ENCODE measurements around the gene LRRC1.

Gene LRRC1

DNA sequence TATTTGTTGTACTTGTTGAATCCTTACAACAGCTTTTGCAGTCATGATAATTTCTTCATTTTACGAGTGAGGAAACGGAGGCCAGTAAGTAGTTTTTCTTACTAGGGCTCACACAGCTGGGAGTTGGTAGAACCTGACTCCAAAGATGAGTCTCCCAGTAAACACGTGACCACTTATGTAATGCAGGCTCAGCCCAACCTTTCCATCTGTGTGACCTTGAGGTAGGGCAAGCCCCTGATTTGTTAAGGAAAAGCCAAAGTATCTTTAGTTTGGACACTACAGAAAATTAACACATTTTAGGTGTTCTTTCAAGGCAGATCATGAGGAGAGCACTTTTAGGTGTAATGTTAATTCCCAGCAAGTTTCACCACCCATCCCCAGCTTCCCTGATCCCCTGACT lies 111.3 kb downstream of the LRRC1 start:
- no peak for DNase-seq (ENCODE audit: low spot score)
- H4K8ac ChIP-seq (ENCODE audit: low read depth, low read length), result no peak overlapping the region
- H3K4ac ChIP-seq (ENCODE audit: low read length), result no peak overlapping the region
- no peaks in the 10 kb centered on the region for H3K79me1 ChIP-seq (ENCODE audit: low read depth, low read length)
- no peak overlapping the region for H2BK5ac ChIP-seq (ENCODE audit: low read length)
- H2AK5ac ChIP-seq (ENCODE audit: low read depth, low read length), result no peak overlapping the region
- no CpG with 5 or more reads among the region's 3 CpGs for WGBS, 2 donors (ENCODE audit: extremely low coverage in 2 of 2, insufficient read length in 2 of 2, insufficient replicate concordance in 1 of 2)
- H3K23ac ChIP-seq (ENCODE audit: low read depth, low read length, poor library complexity), result no peak overlapping the region
- peaks cover 2 to 5% of the 10 kb centered on the region in 2 donors for H3K36me3 ChIP-seq (replicated peaks in 1 of 2; ENCODE audit: control insufficient read depth in 2 of 2, insufficient read depth in 2 of 2, low read length in 2 of 2)
- H3K14ac ChIP-seq (ENCODE audit: low read length), result no peak overlapping the region
- H2AFZ ChIP-seq (ENCODE audit: low read length), result no peak overlapping the region
- peaks cover 4% of the 10 kb centered on the region in 2 donors for H3K4me1 ChIP-seq (ENCODE audit: control insufficient read depth in 2 of 2, insufficient read depth in 1 of 2, low read depth in 1 of 2, low read length in 2 of 2)
- H3K18ac ChIP-seq (ENCODE audit: low read length), result no peak overlapping the region
- no peak overlapping the region for H3K27ac ChIP-seq (replicated peaks; ENCODE audit: low read length)
- no peak overlapping the region for H2BK120ac ChIP-seq (ENCODE audit: low read depth, low read length)
- H3K27me3 ChIP-seq (ENCODE audit: control insufficient read depth in 3 of 3, insufficient read depth in 3 of 3, low read depth in 1 of 3, low read length in 3 of 3), result no peaks in the 10 kb centered on the region
- no peak overlapping the region for H2BK15ac ChIP-seq (ENCODE audit: low read length)
- H3K9me3 ChIP-seq (replicated peaks in 1 of 2; ENCODE audit: control insufficient read depth in 2 of 2, insufficient read depth in 1 of 2, low read depth in 1 of 2, low read length in 2 of 2), result no peaks in the 10 kb centered on the region
- H3K9ac ChIP-seq (ENCODE audit: low read depth, low read length, poor library complexity), result no peak overlapping the region
- no peak overlapping the region for H3K4me3 ChIP-seq (ENCODE audit: low read length in 2 of 2)
- H2BK12ac ChIP-seq (ENCODE audit: low read length), result no peak overlapping the region
- no peak overlapping the region for H3K4me2 ChIP-seq (ENCODE audit: insufficient read depth, low read length, poor library complexity, severe bottlenecking)
- no peak overlapping the region for H4K91ac ChIP-seq (ENCODE audit: low read depth, low read length, poor library complexity)

DNA sequence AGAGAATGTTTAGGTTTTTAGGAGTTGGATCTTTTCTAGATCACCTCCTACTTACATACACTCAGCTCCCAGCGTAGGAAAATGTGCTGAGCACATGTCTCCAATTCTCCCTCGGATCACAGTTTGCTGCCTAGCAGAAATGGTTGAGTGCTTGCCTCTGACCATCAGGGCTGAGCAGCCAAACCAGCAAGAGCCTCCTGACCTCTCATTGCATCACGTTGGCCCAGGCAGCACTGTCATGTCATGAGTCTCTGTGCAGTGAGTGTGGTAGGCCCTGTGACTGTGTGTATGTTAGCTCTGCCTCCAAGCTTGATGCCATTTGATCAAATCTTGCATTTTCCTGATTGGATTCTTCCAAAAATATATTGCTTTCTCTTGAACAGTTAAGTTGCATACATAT lies 112.0 kb downstream of the LRRC1 start:
- Histone ChIP-seq H4K91ac (ENCODE audit: low read depth, low read length, poor library complexity) (no peak overlapping the region), H2AK5ac (ENCODE audit: low read depth, low read length) (no peak overlapping the region), H3K23ac (ENCODE audit: low read depth, low read length, poor library complexity) (no peak overlapping the region), H3K9me3 (replicated peaks in 1 of 2; ENCODE audit: control insufficient read depth in 2 of 2, insufficient read depth in 1 of 2, low read depth in 1 of 2, low read length in 2 of 2) (no peaks in the 10 kb centered on the region), H3K36me3 (replicated peaks in 1 of 2; ENCODE audit: control insufficient read depth in 2 of 2, insufficient read depth in 2 of 2, low read length in 2 of 2) (peaks cover 2 to 5% of the 10 kb centered on the region in 2 donors), H2BK15ac (ENCODE audit: low read length) (no peak overlapping the region), H3K4me2 (ENCODE audit: insufficient read depth, low read length, poor library complexity, severe bottlenecking) (no peak overlapping the region), H3K4me3 (ENCODE audit: low read length in 2 of 2) (no peak overlapping the region), H3K14ac (ENCODE audit: low read length) (no peak overlapping the region), H3K79me1 (ENCODE audit: low read depth, low read length) (no peaks in the 10 kb centered on the region), H4K8ac (ENCODE audit: low read depth, low read length) (no peak overlapping the region), H3K9ac (ENCODE audit: low read depth, low read length, poor library complexity) (peak overlapping the region; percentile 5), H2BK12ac (ENCODE audit: low read length) (no peak overlapping the region), H3K4ac (ENCODE audit: low read length) (no peak overlapping the region), H2BK120ac (ENCODE audit: low read depth, low read length) (no peak overlapping the region), H2AFZ (ENCODE audit: low read length) (no peak overlapping the region), H3K4me1 (ENCODE audit: control insufficient read depth in 2 of 2, insufficient read depth in 1 of 2, low read depth in 1 of 2, low read length in 2 of 2) (peaks cover 5 to 6% of the 10 kb centered on the region in 2 donors), H3K27ac (replicated peaks; ENCODE audit: low read length) (no peak overlapping the region), H2BK5ac (ENCODE audit: low read length) (no peak overlapping the region), H3K18ac (ENCODE audit: low read length) (no peak overlapping the region), H3K27me3 (ENCODE audit: control insufficient read depth in 3 of 3, insufficient read depth in 3 of 3, low read depth in 1 of 3, low read length in 3 of 3) (no peaks in the 10 kb centered on the region)
- no peak for DNase-seq (ENCODE audit: low spot score)
- WGBS, 2 donors (ENCODE audit: extremely low coverage in 2 of 2, insufficient read length in 2 of 2, insufficient replicate concordance in 1 of 2), result no CpG with 5 or more reads among the region's 3 CpGs

DNA sequence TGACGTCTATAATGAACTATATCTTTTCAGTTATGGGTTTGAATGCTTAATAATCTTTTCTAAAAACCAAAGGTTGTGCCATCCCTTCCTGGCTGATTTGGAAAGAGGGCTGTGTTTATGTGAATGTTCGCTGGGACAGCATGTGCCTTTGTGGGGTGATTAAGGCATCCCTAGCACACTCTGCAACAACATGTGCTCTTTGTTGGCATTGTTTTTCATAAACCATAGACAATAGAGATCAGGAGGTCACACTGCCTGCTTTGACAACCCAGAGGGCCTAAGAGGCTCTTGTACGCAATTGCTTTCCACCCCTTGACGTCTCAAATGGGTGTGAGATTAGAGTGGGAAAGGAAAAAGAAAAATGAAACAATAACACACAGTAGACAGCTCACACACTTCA lies 116.0 kb downstream of the LRRC1 start:
- Histone ChIP-seq H3K9ac (ENCODE audit: low read depth, low read length, poor library complexity) (no peak overlapping the region), H3K79me1 (ENCODE audit: low read depth, low read length) (no peaks in the 10 kb centered on the region), H2AK5ac (ENCODE audit: low read depth, low read length) (no peak overlapping the region), H2BK120ac (ENCODE audit: low read depth, low read length) (no peak overlapping the region), H3K27ac (replicated peaks; ENCODE audit: low read length) (no peak overlapping the region), H3K9me3 (replicated peaks in 1 of 2; ENCODE audit: control insufficient read depth in 2 of 2, insufficient read depth in 1 of 2, low read depth in 1 of 2, low read length in 2 of 2) (no peaks in the 10 kb centered on the region), H3K23ac (ENCODE audit: low read depth, low read length, poor library complexity) (no peak overlapping the region), H2BK5ac (ENCODE audit: low read length) (no peak overlapping the region), H4K8ac (ENCODE audit: low read depth, low read length) (no peak overlapping the region), H3K27me3 (ENCODE audit: control insufficient read depth in 3 of 3, insufficient read depth in 3 of 3, low read depth in 1 of 3, low read length in 3 of 3) (no peaks in the 10 kb centered on the region), H3K14ac (ENCODE audit: low read length) (no peak overlapping the region), H4K91ac (ENCODE audit: low read depth, low read length, poor library complexity) (no peak overlapping the region), H2BK15ac (ENCODE audit: low read length) (no peak overlapping the region), H3K36me3 (replicated peaks in 1 of 2; ENCODE audit: control insufficient read depth in 2 of 2, insufficient read depth in 2 of 2, low read length in 2 of 2) (no peaks in the 10 kb centered on the region), H2BK12ac (ENCODE audit: low read length) (no peak overlapping the region), H3K4me2 (ENCODE audit: insufficient read depth, low read length, poor library complexity, severe bottlenecking) (no peak overlapping the region), H3K18ac (ENCODE audit: low read length) (no peak overlapping the region), H3K4me3 (ENCODE audit: low read length in 2 of 2) (no peak overlapping the region), H2AFZ (ENCODE audit: low read length) (no peak overlapping the region), H3K4me1 (ENCODE audit: control insufficient read depth in 2 of 2, insufficient read depth in 1 of 2, low read depth in 1 of 2, low read length in 2 of 2) (peaks cover 5 to 6% of the 10 kb centered on the region in 2 donors), H3K4ac (ENCODE audit: low read length) (no peak overlapping the region)
- peak; percentile 30 for DNase-seq (ENCODE audit: low spot score)
- no CpG with 5 or more reads among the region's 4 CpGs for WGBS, 2 donors (ENCODE audit: extremely low coverage in 2 of 2, insufficient read length in 2 of 2, insufficient replicate concordance in 1 of 2)

DNA sequence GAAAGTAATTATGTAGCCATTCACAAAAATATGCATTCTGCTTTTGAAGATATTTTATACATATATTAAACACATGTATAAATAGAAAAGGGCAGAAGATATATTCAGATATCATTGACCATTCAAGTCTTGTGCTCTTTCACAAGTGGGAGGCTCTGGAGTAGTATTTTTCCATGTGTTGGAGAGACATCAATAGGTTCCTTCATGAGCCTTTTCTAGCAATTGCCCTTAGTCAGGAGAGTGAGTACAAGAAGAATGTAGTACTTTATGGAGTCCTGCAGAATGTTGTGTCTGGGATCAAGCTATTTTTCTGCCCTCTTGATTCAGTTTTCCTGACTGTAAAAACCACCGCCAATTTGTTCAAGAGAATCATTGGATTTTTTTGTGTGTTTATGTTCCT lies 117.9 kb downstream of the LRRC1 start:
- no peak overlapping the region for H3K4me2 ChIP-seq (ENCODE audit: insufficient read depth, low read length, poor library complexity, severe bottlenecking)
- WGBS, 2 donors (ENCODE audit: extremely low coverage in 2 of 2, insufficient read length in 2 of 2, insufficient replicate concordance in 1 of 2), result no CpG with 5 or more reads among the region's 1 CpG
- no peak for DNase-seq (ENCODE audit: low spot score)

More for the DNA sequence above, 117.9 kb downstream of the LRRC1 start:
- H3K36me3 ChIP-seq (replicated peaks in 1 of 2; ENCODE audit: control insufficient read depth in 2 of 2, insufficient read depth in 2 of 2, low read length in 2 of 2), result no peaks in the 10 kb centered on the region
- H3K9me3 ChIP-seq (replicated peaks in 1 of 2; ENCODE audit: control insufficient read depth in 2 of 2, insufficient read depth in 1 of 2, low read depth in 1 of 2, low read length in 2 of 2), result no peaks in the 10 kb centered on the region
- no peak overlapping the region for H2AFZ ChIP-seq (ENCODE audit: low read length)
- peaks cover 5 to 6% of the 10 kb centered on the region in 2 donors for H3K4me1 ChIP-seq (ENCODE audit: control insufficient read depth in 2 of 2, insufficient read depth in 1 of 2, low read depth in 1 of 2, low read length in 2 of 2)
- no peak overlapping the region for H3K23ac ChIP-seq (ENCODE audit: low read depth, low read length, poor library complexity)
- H3K4me3 ChIP-seq (ENCODE audit: low read length in 2 of 2), result no peak overlapping the region
- no peak overlapping the region for H3K9ac ChIP-seq (ENCODE audit: low read depth, low read length, poor library complexity)
- no peak overlapping the region for H3K18ac ChIP-seq (ENCODE audit: low read length)
- no peak overlapping the region for H2AK5ac ChIP-seq (ENCODE audit: low read depth, low read length)
- no peaks in the 10 kb centered on the region for H3K27me3 ChIP-seq (ENCODE audit: control insufficient read depth in 3 of 3, insufficient read depth in 3 of 3, low read depth in 1 of 3, low read length in 3 of 3)
- H4K8ac ChIP-seq (ENCODE audit: low read depth, low read length), result no peak overlapping the region
- H3K27ac ChIP-seq (replicated peaks; ENCODE audit: low read length), result no peak overlapping the region
- no peak overlapping the region for H4K91ac ChIP-seq (ENCODE audit: low read depth, low read length, poor library complexity)
- no peak overlapping the region for H2BK15ac ChIP-seq (ENCODE audit: low read length)
- no peak overlapping the region for H3K4ac ChIP-seq (ENCODE audit: low read length)
- no peak overlapping the region for H2BK5ac ChIP-seq (ENCODE audit: low read length)
- no peaks in the 10 kb centered on the region for H3K79me1 ChIP-seq (ENCODE audit: low read depth, low read length)
- H2BK12ac ChIP-seq (ENCODE audit: low read length), result no peak overlapping the region
- H3K14ac ChIP-seq (ENCODE audit: low read length), result no peak overlapping the region
- no peak overlapping the region for H2BK120ac ChIP-seq (ENCODE audit: low read depth, low read length)
